ENCODE data around the gene FASTKD2. TPM values are rescaled to one million over a fixed set of nuclear protein-coding genes. Genes with fewer than 3 reads are reported as not detected.

Gene FASTKD2
- total RNA-seq, 2 donors from 2014 or later: 21.9 to 32.6 TPM

DNA sequence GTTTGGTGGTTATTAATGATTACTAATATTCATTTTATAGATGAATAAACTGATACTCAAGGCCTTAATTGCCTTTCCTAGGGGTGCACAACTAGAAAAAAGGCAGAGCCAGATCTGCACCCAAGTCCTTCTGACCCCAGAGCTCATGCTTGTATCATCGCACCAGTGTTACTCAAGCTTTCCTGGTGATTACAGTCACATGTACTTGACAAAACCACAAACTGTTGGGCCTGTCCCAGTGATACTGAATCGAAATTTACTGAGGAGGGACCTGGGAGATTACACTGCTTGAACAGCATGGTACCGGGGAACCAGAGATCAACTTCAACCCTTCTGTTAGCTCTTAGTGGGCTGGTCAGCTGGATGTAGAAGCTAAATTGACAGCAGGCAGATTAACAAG is 33.7 kb downstream of the FASTKD2 start:
- no peak overlapping the region for H3K27ac ChIP-seq
- H3K36me3 ChIP-seq: peaks cover 7% of the 10 kb centered on the region
- no peak overlapping the region for H3K4me3 ChIP-seq
- no peaks in the 10 kb centered on the region for H3K27me3 ChIP-seq (replicated peaks; ENCODE audit: insufficient read depth)
- DNase-seq (ENCODE audit: low spot score): no peak
- no peaks in the 10 kb centered on the region for H3K9me3 ChIP-seq
- ATAC-seq (ENCODE audit: insufficient number of reproducible peaks, low FRiP score, low read depth): no peak
- peaks cover 0 to 11% of the 10 kb centered on the region in 2 donors for H3K4me1 ChIP-seq (ENCODE audit: control insufficient read depth in 1 of 2, low read depth in 2 of 2)
- no peak for TF ChIP-seq CTCF (IDR thresholded peaks at IDR 0.05)

GRCh38 chr2:206800506-206801417 is 35.4 kb downstream of the FASTKD2 start:
- H3K27ac ChIP-seq: no peak overlapping the region
- ATAC-seq (ENCODE audit: insufficient number of reproducible peaks, low FRiP score, low read depth) (peak; percentile 38), DNase-seq (ENCODE audit: low spot score) (peak; percentile 19)
- H3K4me1 ChIP-seq (ENCODE audit: control insufficient read depth in 1 of 2, low read depth in 2 of 2): peaks cover 0 to 11% of the 10 kb centered on the region in 2 donors
- H3K9me3 ChIP-seq: no peaks in the 10 kb centered on the region
- H3K27me3 ChIP-seq (replicated peaks; ENCODE audit: insufficient read depth): no peaks in the 10 kb centered on the region
- H3K4me3 ChIP-seq: no peak overlapping the region
- peaks cover 7% of the 10 kb centered on the region for H3K36me3 ChIP-seq
- peak; percentile 57 for TF ChIP-seq CTCF (IDR thresholded peaks at IDR 0.05)

GRCh38 chr2:206801418-206802189 is 36.2 kb downstream of the FASTKD2 start:
- Histone ChIP-seq H3K27me3 (replicated peaks; ENCODE audit: insufficient read depth) (no peaks in the 10 kb centered on the region), H3K9me3 (no peaks in the 10 kb centered on the region), H3K27ac (no peak overlapping the region), H3K4me1 (ENCODE audit: control insufficient read depth in 1 of 2, low read depth in 2 of 2) (peaks cover 0 to 11% of the 10 kb centered on the region in 2 donors), H3K36me3 (no peaks in the 10 kb centered on the region), H3K4me3 (no peak overlapping the region)
- TF ChIP-seq CTCF (IDR thresholded peaks at IDR 0.05): no peak
- no peak for ATAC-seq (ENCODE audit: insufficient number of reproducible peaks, low FRiP score, low read depth)
- DNase-seq (ENCODE audit: low spot score): no peak

DNA sequence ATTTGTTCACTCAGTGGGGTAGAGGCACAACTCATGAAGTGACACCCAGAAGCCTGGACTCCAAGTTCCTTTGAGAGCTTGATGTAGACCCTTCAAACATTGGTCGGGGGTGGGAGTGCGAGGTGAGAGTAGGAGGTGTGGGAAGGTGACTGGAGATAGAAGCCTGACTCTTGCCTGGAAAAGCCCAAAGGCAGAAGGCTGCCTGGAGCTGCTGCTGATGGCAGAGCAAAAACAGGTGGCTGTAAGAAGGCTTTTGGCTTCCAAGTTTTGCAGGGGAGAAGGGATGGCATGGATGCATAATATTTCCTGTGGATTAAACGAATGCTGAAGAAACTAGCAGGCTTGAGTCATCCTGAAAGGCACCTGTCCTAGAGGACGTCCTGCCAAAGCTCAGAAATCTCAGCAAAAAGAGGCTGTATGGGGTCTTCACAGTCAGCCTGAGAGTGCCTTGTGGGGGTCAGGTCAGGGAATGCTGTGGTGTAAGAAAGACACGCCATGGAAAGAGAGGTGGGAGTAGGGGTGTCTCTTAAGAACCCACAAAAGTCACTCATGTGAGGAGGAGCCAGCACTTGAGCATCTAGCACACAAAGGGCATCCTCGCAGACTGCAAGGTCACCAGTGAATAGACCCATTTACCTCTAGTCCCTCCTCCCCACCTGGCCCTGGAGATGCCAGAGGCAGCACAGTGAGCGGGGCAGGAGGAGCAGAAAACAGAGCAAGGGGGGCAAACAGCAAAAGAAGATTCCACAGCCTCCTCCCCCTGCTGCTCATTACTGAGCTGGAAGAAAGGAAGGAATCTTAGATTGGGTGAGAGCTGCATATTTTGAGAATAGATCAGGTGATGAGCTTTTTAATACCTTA is 37.5 kb downstream of the FASTKD2 start:
- no peaks in the 10 kb centered on the region for H3K27me3 ChIP-seq (replicated peaks; ENCODE audit: insufficient read depth)
- no peak for ATAC-seq (ENCODE audit: insufficient number of reproducible peaks, low FRiP score, low read depth)
- H3K9me3 ChIP-seq: no peaks in the 10 kb centered on the region
- no peak for TF ChIP-seq CTCF (IDR thresholded peaks at IDR 0.05)
- H3K4me3 ChIP-seq: no peak overlapping the region
- DNase-seq (ENCODE audit: low spot score): no peak
- H3K36me3 ChIP-seq: no peaks in the 10 kb centered on the region
- H3K27ac ChIP-seq: no peak overlapping the region
- peaks cover 0 to 11% of the 10 kb centered on the region in 2 donors for H3K4me1 ChIP-seq (ENCODE audit: control insufficient read depth in 1 of 2, low read depth in 2 of 2)

Measured in thoracic aorta (tissue), 2 donors.